ENCODE results near the gene ZNF232. TPM values are rescaled to one million over a fixed set of nuclear protein-coding genes. Genes with fewer than 3 reads are reported as not detected.
A peak's percentile ranks its signal among the peaks of the same experiment; 100 is the strongest.

The ZNF232 gene
- total RNA-seq, 1 donor from 2014 or later = 9.4 TPM

DNA sequence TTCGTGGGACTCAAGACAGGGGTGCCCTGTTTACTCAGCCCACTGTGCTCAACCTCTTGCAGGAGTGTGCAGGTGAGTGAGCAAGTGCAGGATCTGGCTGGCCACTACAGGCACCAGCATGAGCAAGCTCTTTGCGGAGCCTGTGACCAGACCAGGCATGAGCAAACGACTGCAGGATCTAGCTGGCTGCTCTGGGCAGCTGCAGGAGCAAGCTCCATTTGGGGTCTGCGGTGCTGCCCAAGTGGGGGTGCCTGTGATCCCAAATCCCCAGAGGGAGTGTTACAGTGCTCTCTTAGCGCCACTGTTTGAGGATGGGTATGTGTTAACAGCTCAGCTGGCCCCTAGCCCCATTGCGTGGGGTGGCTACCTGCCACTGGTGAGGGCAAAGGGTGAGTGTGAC is 6.5 kb upstream of the ZNF232 start:
- Mint-ChIP-seq H3K4me3 (ENCODE audit: unreplicated experiment) (no peak overlapping the region), H3K9me3 (ENCODE audit: unreplicated experiment) (peaks cover 12% of the 10 kb centered on the region), H3K4me1 (ENCODE audit: low read depth, unreplicated experiment) (peaks cover 1% of the 10 kb centered on the region), H3K27ac (ENCODE audit: unreplicated experiment) (no peak overlapping the region), H3K27me3 (ENCODE audit: low read depth, unreplicated experiment) (peaks cover 31% of the 10 kb centered on the region), H3K36me3 (ENCODE audit: low read depth, unreplicated experiment) (peaks cover 21% of the 10 kb centered on the region)
- Histone ChIP-seq H3K79me2 (ENCODE audit: insufficient read depth, low read length) (no peaks in the 10 kb centered on the region), H3K27me3 (ENCODE audit: insufficient read depth, low read length) (peaks cover 30% of the 10 kb centered on the region), H4K20me1 (ENCODE audit: insufficient read depth, low read length) (no peaks in the 10 kb centered on the region), H3K9me3 (ENCODE audit: insufficient read depth, low read depth, low read length) (no peaks in the 10 kb centered on the region), H3K4me2 (ENCODE audit: low read length) (no peak overlapping the region), H3K27ac (ENCODE audit: low read depth, low read length) (no peak overlapping the region), H3K9ac (ENCODE audit: low read length) (no peak overlapping the region), H2AFZ (ENCODE audit: low read depth, low read length) (no peak overlapping the region), H3K36me3 (ENCODE audit: insufficient read depth, low read length) (no peaks in the 10 kb centered on the region), H3K4me1 (ENCODE audit: insufficient read depth, low read length) (peaks cover 4% of the 10 kb centered on the region), H3K4me3 (ENCODE audit: insufficient read depth, low read depth, low read length) (no peak overlapping the region)
- FAIRE-seq (no peak), DNase-seq (ENCODE audit: low read depth) (no peak)
- TF ChIP-seq, protein P1, sequence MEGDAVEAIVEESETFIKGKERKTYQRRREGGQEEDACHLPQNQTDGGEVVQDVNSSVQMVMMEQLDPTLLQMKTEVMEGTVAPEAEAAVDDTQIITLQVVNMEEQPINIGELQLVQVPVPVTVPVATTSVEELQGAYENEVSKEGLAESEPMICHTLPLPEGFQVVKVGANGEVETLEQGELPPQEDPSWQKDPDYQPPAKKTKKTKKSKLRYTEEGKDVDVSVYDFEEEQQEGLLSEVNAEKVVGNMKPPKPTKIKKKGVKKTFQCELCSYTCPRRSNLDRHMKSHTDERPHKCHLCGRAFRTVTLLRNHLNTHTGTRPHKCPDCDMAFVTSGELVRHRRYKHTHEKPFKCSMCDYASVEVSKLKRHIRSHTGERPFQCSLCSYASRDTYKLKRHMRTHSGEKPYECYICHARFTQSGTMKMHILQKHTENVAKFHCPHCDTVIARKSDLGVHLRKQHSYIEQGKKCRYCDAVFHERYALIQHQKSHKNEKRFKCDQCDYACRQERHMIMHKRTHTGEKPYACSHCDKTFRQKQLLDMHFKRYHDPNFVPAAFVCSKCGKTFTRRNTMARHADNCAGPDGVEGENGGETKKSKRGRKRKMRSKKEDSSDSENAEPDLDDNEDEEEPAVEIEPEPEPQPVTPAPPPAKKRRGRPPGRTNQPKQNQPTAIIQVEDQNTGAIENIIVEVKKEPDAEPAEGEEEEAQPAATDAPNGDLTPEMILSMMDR (IDR thresholded peaks at IDR 0.05; ENCODE audit: insufficient read depth, low read depth, low read length) = no peak
- TF ChIP-seq EZH2 (IDR thresholded peaks at IDR 0.05; ENCODE audit: insufficient read depth, low read length) = no peak

- Histone ChIP-seq H3K27me3 (ENCODE audit: insufficient read depth, low read length) (peaks cover 26% of the 10 kb centered on the region), H3K9ac (ENCODE audit: low read length) (no peak within 1 kb of the TSS), H3K4me2 (ENCODE audit: low read length) (no peak within 1 kb of the TSS), H3K27ac (ENCODE audit: low read depth, low read length) (no peak within 1 kb of the TSS), H3K4me3 (ENCODE audit: insufficient read depth, low read depth, low read length) (no peak within 1 kb of the TSS), H3K9me3 (ENCODE audit: insufficient read depth, low read depth, low read length) (no peaks in the 10 kb centered on the region), H2AFZ (ENCODE audit: low read depth, low read length) (no peak within 1 kb of the TSS), H4K20me1 (ENCODE audit: insufficient read depth, low read length) (no peaks in the 10 kb centered on the region), H3K79me2 (ENCODE audit: insufficient read depth, low read length) (no peaks in the 10 kb centered on the region), H3K4me1 (ENCODE audit: insufficient read depth, low read length) (peaks cover 5% of the 10 kb centered on the region), H3K36me3 (ENCODE audit: insufficient read depth, low read length) (no peaks in the 10 kb centered on the region)
- FAIRE-seq (no peak), DNase-seq (ENCODE audit: low read depth) (no peak)
- Mint-ChIP-seq H3K4me1 (ENCODE audit: low read depth, unreplicated experiment) (peaks cover 1% of the 10 kb centered on the region), H3K27ac (ENCODE audit: unreplicated experiment) (peak within 1 kb of the TSS; percentile 55), H3K36me3 (ENCODE audit: low read depth, unreplicated experiment) (peaks cover 16% of the 10 kb centered on the region), H3K27me3 (ENCODE audit: low read depth, unreplicated experiment) (peaks cover 20% of the 10 kb centered on the region), H3K4me3 (ENCODE audit: unreplicated experiment) (peak within 1 kb of the TSS; percentile 82), H3K9me3 (ENCODE audit: unreplicated experiment) (peaks cover 9% of the 10 kb centered on the region)
- TF ChIP-seq EZH2 (IDR thresholded peaks at IDR 0.05; ENCODE audit: insufficient read depth, low read length) = peak; percentile 94
- TF ChIP-seq, protein P1 (IDR thresholded peaks at IDR 0.05; ENCODE audit: insufficient read depth, low read depth, low read length) = no peak
These were observed 4.3 kb upstream of the ZNF232 start, which contains the start of gene USP6 for GRCh38 chr17:5115673-5116651. Gene USP6, plus strand, starts transcription at chr17:5116032. Its CDS starts 14,336 bp downstream, at chr17:5130368.
